SU-DHL-6 (cell line): Measurements from ENCODE around the gene ANKS1B.
"Not testable (repeated sequence)": the region's sequence is repeated elsewhere in the genome, so short reads cannot be mapped to it uniquely, and the experiment has no call there.

Source experiments
- H2AFZ ChIP-seq: fragments of 200-600 bp; sonication (generic); 2 replicates; pipeline ENCODE4 v1.6.1; 2014; ENCODE audit warnings: low read depth, mild to moderate bottlenecking, moderate library complexity, mixed read lengths, antibody characterized with exemption, low read length; ENCODE audit not compliant: severe bottlenecking
- H3F3A ChIP-seq: fragments of 200-600 bp; shearing (Covaris generic); 2 replicates; pipeline ENCODE4 v1.6.0; 2016; ENCODE audit warnings: antibody characterized with exemption, mild to moderate bottlenecking; ENCODE audit not compliant: insufficient read depth
- H3K27ac ChIP-seq: fragments of 200-600 bp; sonication (generic); 2 replicates; pipeline ENCODE4 v1.5.1; 2016; ENCODE audit warnings: low read depth, mild to moderate bottlenecking, low read length, moderate library complexity, mixed read lengths
- H3K27me3 ChIP-seq: fragments of 200-600 bp; sonication (generic), shearing (Covaris generic); 2 replicates; pipeline ENCODE4 v1.6.0; 2014; ENCODE audit warnings: mild to moderate bottlenecking, low read length
- H3K36me3 ChIP-seq: fragments of 200-600 bp; sonication (generic); 2 replicates; pipeline ENCODE4 v1.6.1; 2014; ENCODE audit warnings: mild to moderate bottlenecking, low read length, mixed read lengths
- H3K4me2 ChIP-seq: fragments of 300-600, 200-600 bp; shearing (Covaris generic), sonication (generic); 2 replicates; pipeline ENCODE4 v1.6.0; 2014; ENCODE audit warnings: low read length, low read depth, mild to moderate bottlenecking; ENCODE audit not compliant: poor library complexity, severe bottlenecking
- H3K4me3 ChIP-seq: fragments of 200-600 bp; sonication (generic); 2 replicates; pipeline ENCODE4 v1.5.1; 2014; ENCODE audit warnings: antibody characterized with exemption, low read length, mild to moderate bottlenecking, mixed read lengths; ENCODE audit not compliant: insufficient read depth, poor library complexity, severe bottlenecking
- H3K79me2 ChIP-seq: fragments of 200-600 bp; sonication (generic); 2 replicates; pipeline ENCODE4 v1.6.1; 2014; ENCODE audit warnings: mild to moderate bottlenecking, low read length, moderate library complexity; ENCODE audit not compliant: insufficient read depth
- H3K9ac ChIP-seq: fragments of 200-600 bp; sonication (generic); 2 replicates; pipeline ENCODE4 v1.7.0; 2014; ENCODE audit warnings: mild to moderate bottlenecking, low read length
- H3K9me2 ChIP-seq: fragments of 200-600 bp; sonication (generic); replicated peaks from 2 replicates; pipeline ENCODE4 v1.6.1; 2014; ENCODE audit warnings: low read length; ENCODE audit not compliant: insufficient read depth
- H3K9me3 ChIP-seq: fragments of 200-600 bp; sonication (generic); 2 replicates; pipeline ENCODE4 v1.6.1; 2014; ENCODE audit warnings: low read length, mixed read lengths; ENCODE audit not compliant: insufficient read depth
- H4K20me1 ChIP-seq: fragments of 200-600 bp; sonication (generic); 2 replicates; pipeline ENCODE4 v1.6.1; 2014; ENCODE audit warnings: low read depth, mild to moderate bottlenecking, antibody characterized with exemption, low read length, moderate library complexity, mixed read lengths
- CTCF ChIP-seq: fragments of 200-600 bp; sonication (generic); IDR thresholded peaks from one replicate; pipeline ENCODE4 v1.5.1; 2017; ENCODE audit warnings: antibody characterized with exemption, mild to moderate bottlenecking, low read length, moderate library complexity; ENCODE audit not compliant: insufficient read depth, poor library complexity, severe bottlenecking
- EZH2phosphoT487 ChIP-seq: fragments of 200-600 bp; sonication (generic), shearing (Covaris generic); conservative IDR thresholded peaks from 2 replicates; pipeline ENCODE4 v1.6.1; 2018; ENCODE audit warnings: mild to moderate bottlenecking, antibody characterized with exemption, low read length, moderate library complexity, mixed read lengths

Gene ANKS1B

GRCh38 chr12:99627459-99627858 is 357.3 kb downstream of the ANKS1B start:
- Histone ChIP-seq H3K9me2 (no peaks in the 10 kb centered on the region), H3K9me3 (no peaks in the 10 kb centered on the region), H3F3A (no peaks in the 10 kb centered on the region), H2AFZ (no peak overlapping the region), H3K4me2 (no peak overlapping the region), H3K36me3 (no peaks in the 10 kb centered on the region), H3K4me3 (no peak overlapping the region), H3K27ac (no peak overlapping the region), H3K9ac (no peak overlapping the region), H3K27me3 (no peaks in the 10 kb centered on the region), H3K79me2 (no peaks in the 10 kb centered on the region), H4K20me1 (0 out of 2 replicates have a peak, but pooled peaks cover 3% of the 10 kb centered on the region)
- TF ChIP-seq CTCF (no peak), EZH2phosphoT487 (no peak)

GRCh38 chr12:99624591-99624990 is 360.1 kb downstream of the ANKS1B start:
- H2AFZ ChIP-seq, H3K9ac ChIP-seq, H3K9me2 ChIP-seq, H3K9me3 ChIP-seq, H3F3A ChIP-seq, H3K79me2 ChIP-seq, H3K4me3 ChIP-seq, H3K36me3 ChIP-seq, H3K27ac ChIP-seq, H4K20me1 ChIP-seq, H3K27me3 ChIP-seq, H3K4me2 ChIP-seq: not testable (repeated sequence)

GRCh38 chr12:99620159-99620479 is 364.6 kb downstream of the ANKS1B start:
- Histone ChIP-seq H3K9ac (no peak overlapping the region), H3K27me3 (no peaks in the 10 kb centered on the region), H3K27ac (no peak overlapping the region), H3K9me2 (no peaks in the 10 kb centered on the region), H3K79me2 (no peaks in the 10 kb centered on the region), H4K20me1 (no peaks in the 10 kb centered on the region), H3K4me3 (no peak overlapping the region), H3K36me3 (no peaks in the 10 kb centered on the region), H2AFZ (no peak overlapping the region), H3K4me2 (no peak overlapping the region), H3K9me3 (no peaks in the 10 kb centered on the region), H3F3A (no peaks in the 10 kb centered on the region)
- TF ChIP-seq CTCF (no peak), EZH2phosphoT487 (no peak)

- TF ChIP-seq EZH2phosphoT487, result no peak
- peak; percentile 76 for TF ChIP-seq CTCF
- Histone ChIP-seq H3K4me3 (no peak overlapping the region), H3K9ac (no peak overlapping the region)
Observed at GRCh38 chr12:99619389-99620158, 365.2 kb downstream of the ANKS1B start.

More at GRCh38 chr12:99619389-99620158, 365.2 kb downstream of the ANKS1B start:
- no peaks in the 10 kb centered on the region for H3K9me2 ChIP-seq
- no peaks in the 10 kb centered on the region for H3F3A ChIP-seq
- H2AFZ ChIP-seq, result no peak overlapping the region
- H3K9me3 ChIP-seq, result no peaks in the 10 kb centered on the region
- H3K27me3 ChIP-seq, result no peaks in the 10 kb centered on the region
- no peak overlapping the region for H3K4me2 ChIP-seq
- no peaks in the 10 kb centered on the region for H4K20me1 ChIP-seq
- no peaks in the 10 kb centered on the region for H3K79me2 ChIP-seq
- no peak overlapping the region for H3K27ac ChIP-seq
- no peaks in the 10 kb centered on the region for H3K36me3 ChIP-seq
